ENCODE measurements around the gene RANGAP1.
A peak's percentile ranks its signal among the peaks of the same experiment; 100 is the strongest.
"Not testable (repeated sequence)": the region's sequence is repeated elsewhere in the genome, so short reads cannot be mapped to it uniquely, and the experiment has no call there.

The RANGAP1 gene

DNA sequence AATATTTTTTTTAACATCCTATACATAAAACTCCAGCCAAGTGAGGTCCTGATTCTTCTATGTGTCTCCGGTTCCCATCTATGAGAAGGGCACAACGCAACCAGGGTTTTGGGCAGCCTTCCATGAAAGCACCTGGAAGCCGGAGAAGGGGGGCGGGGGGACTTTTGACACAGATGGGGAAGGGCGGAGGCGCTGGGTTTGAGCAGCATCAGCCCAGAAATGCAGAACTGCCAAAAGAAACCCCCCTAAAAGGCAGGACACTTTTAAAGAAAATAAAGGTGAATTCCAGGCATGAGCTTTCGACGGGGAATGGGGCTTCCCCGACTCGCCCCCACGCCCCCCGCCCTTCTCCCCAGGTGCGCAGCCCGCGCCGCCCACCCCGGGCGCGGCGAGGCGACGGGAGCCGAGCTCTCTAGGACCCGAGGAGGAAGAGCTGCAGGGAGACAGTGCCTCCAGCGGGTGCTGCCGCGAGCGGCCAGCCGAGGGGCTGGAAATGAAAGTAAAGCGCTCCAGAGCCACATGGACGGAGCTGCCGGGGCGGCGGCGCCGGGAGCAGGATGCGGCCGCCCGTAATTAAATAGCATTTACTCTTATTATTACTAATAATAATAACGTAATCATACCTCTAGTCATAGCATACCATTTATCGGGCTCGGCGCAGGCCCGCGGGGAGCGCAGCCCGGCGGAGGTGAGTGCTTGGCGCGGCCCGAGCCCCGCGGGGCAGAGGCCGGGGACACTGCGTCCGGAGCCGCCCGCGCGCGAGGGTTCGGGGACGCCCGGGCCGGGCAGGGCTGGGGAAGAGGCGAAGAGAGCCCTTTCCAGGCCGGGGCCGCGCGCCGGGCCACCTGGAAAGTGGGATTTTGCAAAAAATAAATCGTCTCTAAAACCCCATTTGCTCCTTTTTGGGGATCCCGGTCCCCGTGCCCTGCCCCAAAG is 15.4 kb upstream of the RANGAP1 start, which contains the start of gene ZC3H7B:
ZC3H7B (plus strand) TSS at position 441 of the 936 bp plus-strand sequence. CDS start 19,136 bp downstream, outside the sequence.
- peak; percentile 76 for DNase-seq (ENCODE audit: low spot score)

DNA sequence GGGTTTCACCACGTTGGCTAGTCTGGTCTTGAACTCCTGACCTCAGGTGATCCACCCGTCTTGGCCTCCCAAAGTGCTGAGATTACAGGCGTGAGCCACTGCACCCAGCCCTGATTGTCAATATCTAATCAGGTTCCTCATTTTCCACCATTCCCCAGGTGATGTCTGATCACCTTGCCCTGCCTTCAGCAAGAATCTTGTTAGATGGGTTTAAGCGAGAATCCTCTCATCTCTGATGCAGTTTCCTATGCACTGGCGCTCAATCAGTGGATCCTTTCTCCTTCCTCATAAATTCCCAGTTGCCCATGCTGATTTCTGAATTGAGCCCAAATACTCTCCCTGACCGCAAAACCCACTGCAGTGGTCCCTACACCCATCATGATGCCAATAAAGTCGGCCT is 14.7 kb upstream of the RANGAP1 start:
- DNase-seq (ENCODE audit: low spot score) = no peak

DNA sequence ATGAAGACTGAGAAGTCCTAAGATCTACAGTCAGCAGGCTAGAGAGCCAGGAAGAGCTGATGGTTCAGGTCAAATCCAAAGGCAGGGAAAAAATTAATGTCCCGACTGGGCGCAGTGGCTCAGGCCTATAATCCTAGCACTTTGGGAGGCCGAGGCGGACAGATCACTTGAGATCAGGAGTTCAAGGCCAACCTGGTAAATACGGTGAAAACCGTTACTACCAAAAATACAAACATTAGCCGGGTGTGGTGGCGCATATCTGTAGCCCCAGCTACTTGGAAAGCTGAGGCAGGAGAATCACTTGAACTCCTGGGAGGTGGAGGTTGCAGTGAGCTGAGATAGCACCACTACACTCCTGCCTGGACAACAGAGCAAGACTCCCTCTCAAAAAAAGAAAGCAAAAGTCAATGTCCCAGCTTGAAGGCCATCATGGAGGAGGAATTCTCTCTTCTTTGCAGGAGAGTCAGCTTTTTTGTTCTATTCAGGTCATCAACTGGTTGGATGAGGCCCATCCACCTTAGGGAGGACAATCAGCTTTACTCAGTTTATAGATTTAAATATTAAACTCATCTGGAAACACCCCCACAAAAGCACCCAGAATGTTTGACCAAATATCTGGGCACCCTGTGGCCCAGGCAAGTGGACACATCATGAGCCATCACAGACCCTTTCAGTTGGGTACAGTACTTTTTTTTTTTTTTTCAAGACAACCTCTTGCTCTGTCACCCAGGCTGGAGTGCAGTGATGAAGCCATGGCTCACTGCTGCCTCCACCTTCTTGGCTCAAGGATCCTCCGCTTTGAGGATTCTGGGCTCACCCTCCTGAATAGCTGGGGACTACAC is 11.1 kb upstream of the RANGAP1 start:
- DNase-seq (ENCODE audit: low spot score) = no peak

DNA sequence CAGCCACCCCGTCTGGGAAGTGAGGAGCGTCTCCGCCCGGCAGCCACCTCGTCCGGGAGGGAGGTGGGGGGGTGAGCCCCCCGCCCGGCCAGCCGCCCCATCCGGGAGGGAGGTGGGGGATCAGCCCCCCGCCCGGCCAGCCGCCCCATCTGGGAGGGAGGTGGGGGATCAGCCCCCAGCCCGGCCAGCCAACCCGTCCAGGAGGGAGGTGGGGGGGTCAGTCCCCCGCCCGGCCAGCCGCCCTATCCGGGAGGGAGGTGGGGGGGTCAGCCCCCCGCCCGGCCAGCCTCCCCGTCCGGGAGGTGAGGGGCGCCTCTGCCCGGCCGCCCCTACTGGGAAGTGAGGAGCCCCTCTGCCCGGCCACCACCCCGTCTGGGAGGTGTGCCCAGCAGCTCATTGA is 8.8 kb upstream of the RANGAP1 start:
- not testable (repeated sequence) for DNase-seq (ENCODE audit: low spot score)

DNA sequence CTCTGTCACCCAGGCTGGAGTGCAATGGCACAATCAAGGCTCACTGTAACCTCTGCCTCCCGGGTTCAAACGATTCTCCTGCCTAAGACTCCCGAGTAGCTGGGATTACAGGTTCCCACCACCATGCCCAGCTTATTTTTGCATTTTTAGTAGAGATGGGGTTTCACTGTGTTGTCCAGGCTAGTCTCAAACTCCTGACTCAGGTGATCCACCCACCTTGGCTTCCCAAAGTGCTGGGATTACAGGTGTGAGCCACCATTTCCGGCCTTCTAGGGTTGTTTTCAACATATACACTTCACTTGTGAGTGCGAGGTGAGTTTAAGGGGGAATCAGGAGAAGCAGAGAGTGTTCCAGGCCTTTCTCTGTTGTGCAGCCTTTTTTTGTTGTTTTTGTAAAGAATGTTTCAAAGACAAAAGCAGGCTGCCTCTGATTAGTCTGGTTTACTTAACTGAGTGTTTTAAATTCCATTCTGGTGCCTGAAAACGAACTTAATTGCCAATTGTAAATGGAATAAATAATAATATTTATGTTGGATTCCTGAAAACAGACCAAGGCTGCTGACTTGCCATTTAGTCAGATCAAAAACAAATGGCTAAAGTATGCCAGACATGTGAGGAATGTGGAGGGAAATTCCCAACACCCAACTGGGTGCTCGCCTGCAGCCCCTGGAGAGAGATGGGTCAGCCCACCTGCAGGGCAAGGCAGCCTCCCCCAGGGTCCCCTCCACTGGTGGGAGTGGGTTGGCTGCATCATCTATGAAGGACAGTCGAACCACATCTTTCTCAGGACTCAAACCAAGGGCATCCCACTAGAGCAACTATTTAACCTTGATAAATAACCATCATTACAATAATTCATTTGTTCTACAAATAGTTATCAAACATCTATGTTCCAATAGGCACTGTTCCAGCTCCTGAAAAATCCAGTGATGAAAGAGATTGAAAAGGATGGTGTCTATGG is 4.6 kb upstream of the RANGAP1 start:
- no peak for DNase-seq (ENCODE audit: low spot score)

DNA sequence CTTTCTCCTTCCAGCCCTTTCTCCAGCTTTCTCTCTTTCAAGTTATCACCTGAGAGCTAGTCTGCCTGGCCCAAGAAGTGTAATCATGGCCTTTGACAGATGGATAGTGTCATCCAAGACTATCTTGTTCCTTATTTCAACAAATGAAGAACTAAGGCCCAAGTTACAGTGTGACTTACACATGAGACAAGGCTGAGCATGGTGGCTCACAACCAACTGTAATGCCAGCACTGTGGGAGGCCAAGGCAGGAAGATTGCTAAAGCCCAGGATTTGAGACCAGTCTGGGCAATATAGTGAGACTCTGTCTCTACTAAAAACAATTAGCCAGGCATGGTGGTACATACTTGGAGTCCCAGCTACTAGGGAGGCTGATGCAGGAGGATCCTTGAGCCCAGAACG is 3.7 kb upstream of the RANGAP1 start:
- no peak for DNase-seq (ENCODE audit: low spot score)

DNA sequence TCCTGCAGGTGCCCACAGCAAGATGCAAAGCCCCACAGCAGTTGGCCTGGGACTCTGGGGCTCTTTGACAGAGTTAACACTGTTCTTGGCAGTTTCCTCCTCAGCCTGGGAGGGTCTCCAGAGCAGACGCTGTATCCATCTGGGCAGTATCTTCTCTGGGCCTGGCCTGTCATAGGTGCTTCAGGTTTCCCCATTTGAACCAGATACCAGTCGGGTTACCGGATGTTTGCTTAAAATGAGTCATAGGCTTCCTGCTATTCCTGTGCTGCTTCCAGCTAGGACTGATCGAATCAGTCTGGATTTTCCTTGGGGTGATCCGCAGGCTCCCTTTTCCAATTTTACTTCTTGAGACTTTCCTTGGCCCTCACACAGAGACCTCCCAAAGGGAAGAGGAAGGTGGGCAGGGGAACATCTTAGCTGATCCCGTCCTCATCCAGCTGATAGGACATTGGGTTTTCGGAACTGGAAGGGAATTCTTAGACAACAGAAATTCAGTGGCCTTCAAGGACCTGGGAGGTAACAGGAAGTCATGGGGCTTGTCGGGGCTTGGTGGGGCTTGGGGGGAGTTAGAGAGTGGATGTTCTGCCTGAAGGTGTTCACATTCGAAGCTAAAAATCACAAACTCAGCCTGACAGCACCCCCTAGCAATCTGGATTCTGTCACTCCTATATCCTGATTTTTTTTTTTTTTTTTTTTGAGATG is 2.4 kb upstream of the RANGAP1 start:
- DNase-seq (ENCODE audit: low spot score) = no peak

DNA sequence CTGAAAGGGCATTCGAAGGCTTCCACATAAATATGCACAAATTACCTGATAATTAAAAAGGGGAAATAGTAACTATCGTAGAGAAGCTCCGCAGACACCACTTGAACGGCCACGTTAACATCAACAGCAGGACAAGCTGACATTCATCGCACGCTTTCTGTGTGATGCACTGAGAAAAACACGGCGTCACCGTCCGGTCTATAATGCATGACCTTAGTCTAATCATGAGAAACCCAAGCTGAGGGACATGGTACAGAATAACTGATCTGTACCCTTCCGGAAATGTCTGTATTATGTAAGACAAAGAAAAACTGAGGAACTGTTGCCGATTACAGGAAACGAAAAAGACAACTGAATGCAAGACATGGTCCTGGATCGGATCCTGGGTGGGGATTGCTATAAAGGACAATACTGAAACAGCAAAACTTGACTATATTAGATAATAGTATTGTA is 678 bp upstream of the RANGAP1 start:
- DNase-seq (ENCODE audit: low spot score) = no peak

DNA sequence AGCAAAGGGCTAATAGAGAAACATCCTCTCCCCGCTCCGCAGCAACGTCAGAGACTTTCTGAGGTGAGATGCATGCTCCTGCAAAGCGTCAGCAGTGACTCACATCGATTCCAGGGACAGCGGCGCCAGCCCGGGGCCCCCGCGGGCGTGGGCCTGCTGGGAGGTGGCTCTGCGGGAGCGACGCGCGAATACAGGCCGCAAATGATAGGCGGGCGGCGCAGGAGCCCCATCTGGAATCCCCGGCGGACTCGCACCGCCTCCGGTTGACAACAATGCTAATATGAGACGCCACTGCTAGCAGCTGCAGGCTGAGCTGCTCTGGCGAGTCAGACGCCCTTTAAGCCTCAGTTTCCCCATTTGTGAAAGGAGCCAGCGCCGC is 557 bp downstream of the RANGAP1 start:
- DNase-seq (ENCODE audit: low spot score) = peak; percentile 57

DNA sequence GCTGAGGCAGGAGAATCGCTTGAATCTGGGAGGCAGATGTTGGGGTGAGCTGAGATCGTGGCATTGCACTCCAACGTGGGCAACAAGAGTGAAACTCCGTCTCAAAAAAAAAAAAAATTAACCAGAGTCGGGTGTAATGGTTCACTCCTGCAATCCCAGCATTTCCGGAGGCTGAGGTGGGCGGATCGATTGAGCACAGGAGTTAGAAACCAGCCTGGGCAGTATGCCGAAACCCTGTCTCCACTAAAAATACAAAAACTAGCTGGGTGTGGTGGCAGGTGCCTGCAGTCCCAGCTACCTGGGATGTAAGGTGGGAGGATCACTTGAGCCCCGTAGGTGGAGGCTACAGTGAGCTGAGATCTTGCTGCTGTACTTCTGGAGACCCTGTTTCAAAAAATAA is 1.5 kb downstream of the RANGAP1 start:
- DNase-seq (ENCODE audit: low spot score) = no peak

DNA sequence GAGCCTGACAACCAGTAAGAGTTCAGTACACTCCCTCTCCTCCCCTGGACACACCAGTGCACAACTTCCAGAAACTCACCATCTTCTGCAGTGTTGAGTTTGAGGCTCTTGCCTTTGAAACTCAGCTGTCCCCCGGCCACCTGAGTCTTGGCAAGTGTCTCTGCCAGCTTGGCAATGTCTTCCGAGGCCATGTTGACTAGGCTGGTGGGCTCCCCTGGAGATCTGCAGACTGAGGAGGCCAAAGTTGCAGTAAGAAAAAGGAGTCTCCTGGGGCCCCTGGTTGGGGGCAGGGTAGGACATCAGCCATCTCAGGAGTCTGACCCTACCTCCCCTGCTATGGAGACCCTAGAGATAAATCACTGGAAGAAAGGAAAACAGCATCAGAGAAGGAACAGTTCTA is 5.1 kb downstream of the RANGAP1 start:
- no peak for DNase-seq (ENCODE audit: low spot score)

DNA sequence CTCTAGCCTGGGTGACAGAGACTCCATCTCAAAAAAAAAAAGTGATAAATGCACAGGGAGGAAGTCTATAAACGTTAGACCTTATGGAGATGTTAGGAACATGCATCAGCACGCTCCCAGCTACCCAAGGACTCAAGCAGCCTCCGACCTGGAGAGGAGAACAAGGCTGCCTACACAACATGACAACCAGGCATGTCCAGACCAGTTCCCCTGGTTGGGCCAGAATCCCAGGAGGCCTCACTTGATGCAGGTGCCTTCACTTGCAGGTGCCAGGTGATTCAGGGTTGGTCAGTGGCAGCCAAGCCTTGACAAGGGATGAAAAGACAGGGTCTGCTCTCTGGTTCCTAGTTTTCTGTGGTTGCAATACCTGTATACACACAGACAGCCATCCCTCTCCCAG is 5.9 kb downstream of the RANGAP1 start:
- DNase-seq (ENCODE audit: low spot score) = no peak

DNA sequence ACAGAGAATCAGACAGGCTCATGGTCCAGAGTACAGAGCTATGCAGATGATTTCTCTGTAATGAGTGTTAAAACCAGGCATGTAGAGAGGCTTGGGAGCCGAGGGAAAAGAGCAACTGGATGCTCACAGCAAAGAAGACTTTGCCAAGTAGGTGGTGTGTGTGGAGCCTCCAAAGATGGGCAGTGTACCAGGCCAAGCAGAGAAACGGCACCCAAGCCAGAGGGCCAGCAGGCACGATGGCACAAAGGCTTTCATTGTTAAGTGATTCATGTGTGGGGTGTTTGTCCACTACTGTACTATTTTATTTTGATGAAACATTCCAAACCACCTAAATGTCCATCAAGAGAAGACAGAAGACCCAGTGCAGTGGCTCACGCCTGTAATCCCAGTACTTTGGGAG is 11.1 kb downstream of the RANGAP1 start:
- DNase-seq (ENCODE audit: low spot score) = no peak

DNA sequence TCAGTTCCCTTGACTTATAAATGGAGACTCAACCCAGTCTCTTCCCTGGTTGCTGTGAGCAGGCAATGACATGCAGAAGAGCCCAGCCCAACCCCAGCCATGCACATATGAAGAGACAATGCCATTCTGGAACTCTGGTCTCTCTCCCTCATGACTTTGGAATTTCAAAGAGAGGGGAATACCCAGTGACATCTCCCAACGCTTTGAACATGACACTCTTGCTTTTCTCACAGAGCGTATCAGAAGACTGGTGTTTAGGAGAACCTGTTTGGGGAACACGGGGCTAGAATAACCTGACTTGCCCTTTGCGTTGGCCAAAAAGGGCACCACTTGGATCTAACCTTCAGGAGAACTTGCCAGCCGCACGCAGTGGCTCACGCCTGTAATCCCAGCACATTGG is 12.9 kb downstream of the RANGAP1 start:
- DNase-seq (ENCODE audit: low spot score) = no peak

DNA sequence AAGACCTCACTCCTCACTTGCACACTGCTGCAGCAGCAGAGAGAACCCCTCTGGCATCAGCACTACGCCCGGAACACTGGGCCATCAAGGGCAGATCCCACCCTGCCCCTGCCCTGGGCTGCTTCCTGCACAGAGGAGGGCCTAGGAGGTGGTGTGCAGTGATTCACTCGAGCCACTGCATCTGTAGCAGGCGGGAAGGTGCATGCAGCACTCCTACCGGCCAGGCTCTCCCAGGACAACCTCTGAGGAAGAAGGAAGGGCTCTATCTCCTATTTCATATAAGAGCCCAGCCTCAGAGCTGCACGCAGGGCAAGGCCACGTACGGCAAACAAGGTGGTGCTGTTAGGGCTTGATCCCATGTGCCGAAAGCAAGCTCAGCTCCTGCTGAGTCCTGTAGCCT is 14.2 kb downstream of the RANGAP1 start:
- no peak for DNase-seq (ENCODE audit: low spot score)

DNA sequence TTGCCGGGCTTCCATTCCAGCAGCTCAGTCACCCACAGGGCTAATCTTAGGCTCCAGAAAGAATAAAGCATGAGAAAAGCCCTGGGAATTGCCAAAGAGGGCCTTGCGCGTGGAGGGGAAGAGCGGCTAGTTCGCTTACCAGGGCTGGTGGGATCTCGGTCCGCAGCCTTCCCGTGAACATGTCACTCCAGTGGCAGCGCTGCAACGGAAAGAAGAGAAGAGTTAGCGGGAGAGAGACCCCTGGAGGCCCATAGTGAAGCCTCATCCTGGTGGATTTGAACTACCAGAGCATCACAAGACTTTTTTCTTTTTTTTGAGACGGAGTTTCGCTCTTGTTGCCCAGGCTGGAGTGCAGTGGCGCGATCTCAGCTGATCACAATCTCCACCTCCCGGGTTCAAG is 18.0 kb downstream of the RANGAP1 start:
- DNase-seq (ENCODE audit: low spot score) = no peak

DNA sequence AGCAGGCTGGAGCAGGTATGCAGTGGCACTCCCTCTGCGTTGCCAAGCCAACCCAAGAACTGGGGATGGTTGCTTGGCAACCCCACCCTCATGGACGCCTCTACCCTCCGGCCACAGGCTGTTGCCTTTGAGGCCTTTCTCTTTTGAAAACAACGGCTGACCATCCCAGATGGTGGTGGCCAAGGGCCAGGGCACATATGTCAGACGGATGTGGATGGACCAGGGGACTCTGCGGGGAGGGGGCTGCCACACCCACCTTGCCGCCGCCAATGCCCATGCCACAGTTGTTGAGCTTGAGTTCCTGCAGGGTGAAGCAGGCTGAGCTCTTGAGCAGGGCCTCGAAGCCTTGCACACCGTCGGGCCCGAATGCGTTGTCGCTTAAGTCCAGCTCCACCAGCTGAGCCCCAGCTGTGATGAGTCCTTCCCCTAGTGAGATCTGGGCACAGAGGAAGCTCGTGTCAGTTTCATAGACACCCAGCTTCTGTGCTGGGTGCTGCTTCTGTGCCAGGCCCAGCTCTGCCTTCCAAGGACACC is 21.5 kb downstream of the RANGAP1 start:
- no peak for DNase-seq (ENCODE audit: low spot score)

DNA sequence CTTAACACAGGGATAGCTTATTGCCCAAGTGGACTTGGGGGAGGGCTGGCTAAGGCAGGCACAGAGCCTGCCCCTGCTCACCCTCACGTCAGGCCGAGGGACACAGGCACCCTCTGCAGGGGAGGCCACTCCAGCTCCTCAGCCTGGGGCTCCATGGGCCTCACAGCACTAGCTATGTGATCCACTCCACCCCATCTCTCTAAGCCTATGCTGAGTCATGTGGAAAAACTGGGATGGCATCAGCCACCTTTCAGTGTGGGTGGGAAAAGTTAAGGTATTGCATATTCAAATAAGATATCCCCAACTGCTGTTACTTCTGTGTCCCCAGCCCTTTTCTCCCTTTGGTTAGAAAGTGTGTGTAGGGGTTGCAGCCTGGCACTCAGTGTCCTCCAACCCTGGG is 22.3 kb downstream of the RANGAP1 start:
- DNase-seq (ENCODE audit: low spot score) = no peak

DNA sequence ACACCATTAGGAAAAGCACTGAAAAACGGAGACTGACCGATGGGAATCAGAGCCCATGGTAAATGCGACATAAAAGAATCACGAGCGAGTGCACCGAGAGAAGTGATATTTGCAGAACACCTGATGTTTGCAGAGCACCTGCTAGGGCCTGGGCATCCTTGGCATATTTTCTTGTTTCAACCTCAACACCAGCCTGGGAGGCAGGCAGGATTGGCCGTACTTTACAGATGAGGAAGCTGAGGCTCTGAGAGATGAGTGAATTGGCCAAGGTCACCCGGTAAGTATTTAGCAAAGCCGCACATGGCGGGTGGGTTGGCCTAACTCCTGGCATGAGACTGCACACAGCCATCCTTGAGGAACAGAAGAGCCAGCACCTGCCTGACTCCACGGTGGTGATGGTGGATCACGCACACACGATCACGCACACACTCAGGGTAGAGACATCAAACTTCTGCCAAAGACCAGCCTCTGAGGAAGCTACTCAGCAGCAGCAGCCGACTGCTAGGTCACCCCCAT is 23.7 kb downstream of the RANGAP1 start:
- no peak for DNase-seq (ENCODE audit: low spot score)

DNA sequence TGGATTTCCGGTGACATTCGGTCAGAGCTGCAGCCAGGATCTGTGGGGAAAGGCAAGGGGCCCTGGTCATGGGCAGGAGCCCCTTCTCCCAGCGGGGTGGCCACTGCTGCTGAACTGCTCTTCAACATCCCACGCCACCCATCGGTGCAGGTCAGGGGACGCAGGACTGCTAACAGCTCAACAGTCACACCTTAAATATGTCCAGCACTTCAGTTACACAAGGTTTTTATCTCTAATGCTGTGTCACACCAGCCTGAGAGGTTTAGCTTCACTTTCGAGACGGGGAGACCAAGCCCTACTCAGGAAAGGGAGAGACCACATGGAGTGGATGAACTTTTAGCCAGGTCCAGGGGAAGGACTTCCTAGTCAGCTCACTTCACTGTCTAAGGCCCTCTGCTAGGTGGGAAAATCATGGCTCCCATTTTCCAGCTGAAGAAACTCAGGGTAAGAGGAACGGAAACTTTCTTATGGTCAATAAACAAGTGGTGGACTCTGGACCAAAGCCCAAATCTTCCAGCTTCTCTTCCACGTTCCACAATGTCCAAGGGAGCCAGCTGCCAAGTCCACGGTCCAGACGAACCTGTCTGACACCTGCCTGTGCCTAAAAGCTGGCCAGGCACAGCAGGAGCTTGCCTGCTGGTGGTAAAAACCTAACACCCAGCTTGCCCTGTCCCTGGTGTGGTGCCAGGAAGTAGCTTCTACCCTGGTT is 24.3 kb downstream of the RANGAP1 start:
- no peak for DNase-seq (ENCODE audit: low spot score)

Measured in hematopoietic multipotent progenitor cell treated with erythropoietin and hydrocortisone succinate and interleukin-3 and kit ligand, for 17 days (in vitro differentiated cells).